ENCODE measurements around the gene NBAS.
A peak's percentile ranks its signal among the peaks of the same experiment; 100 is the strongest.
"Not testable (repeated sequence)": the region's sequence is repeated elsewhere in the genome, so short reads cannot be mapped to it uniquely, and the experiment has no call there.

Gene NBAS

GRCh38 chr2:15359716-15360531, 201.2 kb downstream of the NBAS start:
- DNase-seq: peak; percentile 77

- no peak for DNase-seq
Observed at GRCh38 chr2:15357922-15358321, 203.2 kb downstream of the NBAS start.

- no peak for DNase-seq
Observed at GRCh38 chr2:15357186-15357585, 203.9 kb downstream of the NBAS start.

GRCh38 chr2:15355386-15355785, 205.7 kb downstream of the NBAS start:
- no peak for DNase-seq

GRCh38 chr2:15354596-15355366, 206.4 kb downstream of the NBAS start:
- no peak for DNase-seq

- no peak for DNase-seq
Observed at GRCh38 chr2:15352363-15352762, 208.8 kb downstream of the NBAS start.

GRCh38 chr2:15348636-15349035, 212.5 kb downstream of the NBAS start:
- no peak for DNase-seq

- DNase-seq: no peak
Observed at GRCh38 chr2:15348045-15348444, 213.1 kb downstream of the NBAS start.

GRCh38 chr2:15346624-15347023, 214.5 kb downstream of the NBAS start:
- DNase-seq: no peak

- no peak for DNase-seq
Observed at GRCh38 chr2:15337996-15338666, 223.0 kb downstream of the NBAS start.

GRCh38 chr2:15334644-15335326, 226.3 kb downstream of the NBAS start:
- peak; percentile 74 for DNase-seq

- DNase-seq: no peak
Observed at GRCh38 chr2:15331787-15332186, 229.3 kb downstream of the NBAS start.

- no peak for DNase-seq
Observed at GRCh38 chr2:15325296-15325695, 235.8 kb downstream of the NBAS start.

- no peak for DNase-seq
Observed at GRCh38 chr2:15323227-15323626, 237.9 kb downstream of the NBAS start.

GRCh38 chr2:15321481-15321880, 239.7 kb downstream of the NBAS start:
- not testable (repeated sequence) for DNase-seq

GRCh38 chr2:15316370-15316814, 244.7 kb downstream of the NBAS start:
- DNase-seq: no peak

- no peak for DNase-seq
Observed at GRCh38 chr2:15315411-15315810, 245.7 kb downstream of the NBAS start.

- peak; percentile 6 for DNase-seq
Observed at GRCh38 chr2:15313657-15314056, 247.5 kb downstream of the NBAS start.

GRCh38 chr2:15311926-15312325, 249.2 kb downstream of the NBAS start:
- no peak for DNase-seq

- no peak for DNase-seq
Observed at GRCh38 chr2:15311201-15311907, 249.8 kb downstream of the NBAS start.

GRCh38 chr2:15307526-15307925, 253.6 kb downstream of the NBAS start:
- DNase-seq: no peak

GRCh38 chr2:15306706-15307105, 254.4 kb downstream of the NBAS start:
- no peak for DNase-seq

Measured in fibroblast of skin of scalp (primary cell).